ENCODE results near the gene EFL1. TPM values are rescaled to one million over a fixed set of nuclear protein-coding genes. Genes with fewer than 3 reads are reported as not detected.
"Not testable (repeated sequence)": the region's sequence is repeated elsewhere in the genome, so short reads cannot be mapped to it uniquely, and the experiment has no call there.

The EFL1 gene
- total RNA-seq, 4 donors from 2014 or later, result 2.8 to 28.3 (median 16.0) TPM

- H3K27me3 ChIP-seq, result no peaks in the 10 kb centered on the region
- intact Hi-C loops (cut with DNase I; ENCODE audit: low total_unique reads), result no loop called here
- DNase-seq, result no peak
- H3K4me1 ChIP-seq, result no peaks in the 10 kb centered on the region
- no peak overlapping the region for H3K4me3 ChIP-seq
- H3K36me3 ChIP-seq, result no peaks in the 10 kb centered on the region
- no peak overlapping the region for H3K27ac ChIP-seq
- H3K9me3 ChIP-seq, result no peaks in the 10 kb centered on the region
- TF ChIP-seq POLR2A (IDR thresholded peaks at IDR 0.05), result no peak
Measured at GRCh38 chr15:82305621-82306048, 43.1 kb upstream of the EFL1 start.

- H3K27ac ChIP-seq, result no peak overlapping the region
- intact Hi-C loops (cut with DNase I; ENCODE audit: low total_unique reads), result no loop called here
- no peak for DNase-seq
- no peak overlapping the region for H3K4me3 ChIP-seq
- no peaks in the 10 kb centered on the region for H3K27me3 ChIP-seq
- TF ChIP-seq POLR2A (IDR thresholded peaks at IDR 0.05) (no peak), CTCF (IDR thresholded peaks at IDR 0.05) (no peak)
- no peaks in the 10 kb centered on the region for H3K4me1 ChIP-seq
- H3K9me3 ChIP-seq, result no peaks in the 10 kb centered on the region
- H3K36me3 ChIP-seq, result no peaks in the 10 kb centered on the region
Measured at GRCh38 chr15:82304778-82305090, 42.2 kb upstream of the EFL1 start.

DNA sequence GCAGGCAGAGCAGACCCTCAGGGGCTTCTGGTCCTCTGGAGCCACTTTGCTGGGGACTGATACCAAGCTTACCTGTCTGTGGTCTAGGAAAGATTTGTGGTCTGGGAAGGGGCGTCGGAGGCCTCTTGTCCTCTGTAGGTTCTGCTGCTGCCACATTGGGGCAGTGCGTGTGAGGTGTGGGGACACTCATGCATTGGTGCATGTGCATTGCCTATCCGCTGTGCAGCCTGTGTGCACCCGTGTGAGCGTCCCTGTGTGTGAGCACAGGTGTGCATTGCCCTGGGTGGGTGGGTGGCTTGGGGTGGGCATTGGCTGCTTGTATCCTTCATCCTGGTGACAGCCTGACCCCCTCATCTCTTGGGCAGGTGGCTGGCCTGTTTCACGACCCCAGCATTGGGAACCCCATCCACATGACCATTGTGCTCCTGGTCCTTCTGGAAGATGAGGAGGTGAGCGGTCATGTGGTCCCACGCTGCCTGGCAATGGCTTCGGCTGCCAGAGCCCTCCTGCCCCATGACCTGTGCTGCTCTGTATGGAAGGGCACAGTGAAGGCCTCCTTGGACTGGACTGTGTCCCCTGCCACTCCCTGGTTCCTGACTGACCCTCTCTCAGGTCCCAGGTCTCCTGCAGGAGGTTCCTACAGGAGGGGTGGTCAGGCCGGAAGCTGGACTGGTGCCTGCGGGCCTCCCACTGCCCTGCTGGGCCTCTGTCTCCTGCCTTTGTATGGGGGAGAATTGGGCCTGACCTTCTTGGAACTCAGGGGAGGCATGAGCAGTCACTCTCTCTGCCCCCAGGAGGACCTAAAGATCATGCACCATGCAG, 41.6 kb upstream of the EFL1 start:
- H3K4me1 ChIP-seq, result no peaks in the 10 kb centered on the region
- H3K36me3 ChIP-seq, result no peaks in the 10 kb centered on the region
- H3K4me3 ChIP-seq, result no peak overlapping the region
- H3K27me3 ChIP-seq, result no peaks in the 10 kb centered on the region
- no peak for TF ChIP-seq CTCF (IDR thresholded peaks at IDR 0.05)
- no peak for TF ChIP-seq POLR2A (IDR thresholded peaks at IDR 0.05)
- H3K9me3 ChIP-seq, result no peaks in the 10 kb centered on the region
- no peak overlapping the region for H3K27ac ChIP-seq
- no peak for DNase-seq
- intact Hi-C loops (cut with DNase I; ENCODE audit: low total_unique reads), result no loop called here

DNA sequence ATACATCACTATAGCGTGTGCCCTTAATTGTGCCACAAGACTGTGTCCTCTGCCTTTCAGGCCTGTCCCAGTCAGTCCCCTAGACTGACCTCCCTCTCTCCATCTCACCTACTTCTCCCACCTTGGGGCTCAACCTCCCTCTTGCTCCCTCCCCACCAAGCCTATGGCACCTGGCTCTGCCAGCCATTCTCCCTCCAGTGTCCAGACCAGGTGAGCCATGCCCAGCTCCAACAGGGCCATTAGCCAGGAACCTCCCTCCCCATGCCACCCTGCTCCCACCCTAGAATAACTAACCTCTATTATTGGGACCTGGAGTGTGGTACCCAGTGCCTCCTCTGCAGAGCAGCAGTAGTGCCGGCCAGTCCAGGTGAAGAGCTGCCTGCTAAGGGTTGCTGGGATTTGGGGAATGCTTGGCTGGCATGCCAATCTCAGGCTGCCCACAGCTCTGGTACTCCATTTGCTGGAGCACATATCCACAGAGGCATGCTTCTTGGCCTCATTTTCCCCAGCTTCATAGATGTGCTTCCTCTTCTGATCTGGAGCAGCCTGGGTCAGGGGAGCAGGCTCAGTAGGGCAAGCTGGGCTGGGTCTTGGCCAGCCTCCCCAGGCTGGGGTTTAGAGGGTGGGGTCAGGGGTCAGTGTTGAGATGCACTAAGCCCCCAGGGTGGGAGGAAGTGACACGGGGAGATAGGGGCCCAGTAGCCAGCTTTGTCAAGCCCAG, 38.9 kb upstream of the EFL1 start:
- H3K27ac ChIP-seq, result no peak overlapping the region
- no peak overlapping the region for H3K4me3 ChIP-seq
- no peak for DNase-seq
- no peaks in the 10 kb centered on the region for H3K36me3 ChIP-seq
- intact Hi-C loops (cut with DNase I; ENCODE audit: low total_unique reads), result no loop called here
- no peaks in the 10 kb centered on the region for H3K4me1 ChIP-seq
- H3K9me3 ChIP-seq, result no peaks in the 10 kb centered on the region
- no peaks in the 10 kb centered on the region for H3K27me3 ChIP-seq
- TF ChIP-seq CTCF (IDR thresholded peaks at IDR 0.05) (no peak), POLR2A (IDR thresholded peaks at IDR 0.05) (no peak)

- DNase-seq, result no peak
- H3K4me1 ChIP-seq, result no peaks in the 10 kb centered on the region
- no peak for TF ChIP-seq CTCF (IDR thresholded peaks at IDR 0.05)
- no peak for TF ChIP-seq POLR2A (IDR thresholded peaks at IDR 0.05)
- H3K27ac ChIP-seq, result no peak overlapping the region
- intact Hi-C loops (cut with DNase I; ENCODE audit: low total_unique reads), result no loop called here
- H3K9me3 ChIP-seq, result no peaks in the 10 kb centered on the region
- H3K27me3 ChIP-seq, result no peaks in the 10 kb centered on the region
- H3K4me3 ChIP-seq, result no peak overlapping the region
- H3K36me3 ChIP-seq, result no peaks in the 10 kb centered on the region
Measured at GRCh38 chr15:82300883-82301282, 38.3 kb upstream of the EFL1 start.

- H3K36me3 ChIP-seq; H3K27me3 ChIP-seq; intact Hi-C loops (cut with DNase I; ENCODE audit: low total_unique reads); H3K9me3 ChIP-seq; H3K27ac ChIP-seq; H3K4me3 ChIP-seq; DNase-seq; H3K4me1 ChIP-seq: not testable (repeated sequence)
Measured at GRCh38 chr15:82300326-82300725, 37.8 kb upstream of the EFL1 start.

- H3K9me3 ChIP-seq; H3K4me3 ChIP-seq; intact Hi-C loops (cut with DNase I; ENCODE audit: low total_unique reads); H3K27me3 ChIP-seq; H3K27ac ChIP-seq; H3K36me3 ChIP-seq; DNase-seq; H3K4me1 ChIP-seq: not testable (repeated sequence)
Measured at GRCh38 chr15:82299511-82299914, 37.0 kb upstream of the EFL1 start.

Data from uterus (tissue), 4 donors.